Neuronal stem cell (in vitro differentiated cells): Measurements from ENCODE around the gene NLGN1.

ENCODE experiments used
- DNase-seq: peaks from one replicate; pipeline ENCODE4 v3.0.0-alpha.2; 2013; ENCODE audit warnings: low spot score
- H2AFZ ChIP-seq: one replicate; pipeline ENCODE4 v1.6.1; 2013; ENCODE audit warnings: mild to moderate bottlenecking, low read length, inconsistent platforms
- H2AK5ac ChIP-seq: 2 replicates; pipeline ENCODE4 v1.6.1; 2013; ENCODE audit warnings: low read depth, mild to moderate bottlenecking, inconsistent platforms, low read length, moderate library complexity, mixed read lengths
- H2BK120ac ChIP-seq: 2 replicates; pipeline ENCODE4 v1.6.1; 2013; ENCODE audit warnings: low read depth, mild to moderate bottlenecking, inconsistent platforms, low read length, moderate library complexity, mixed read lengths
- H2BK12ac ChIP-seq: one replicate; pipeline ENCODE4 v1.6.1; 2013; ENCODE audit warnings: low read length, inconsistent platforms
- H2BK15ac ChIP-seq: 2 replicates; pipeline ENCODE4 v1.6.1; 2013; ENCODE audit warnings: mild to moderate bottlenecking, low read length, inconsistent platforms, mixed read lengths
- H2BK5ac ChIP-seq: one replicate; pipeline ENCODE4 v1.6.1; 2013; ENCODE audit warnings: inconsistent platforms, mild to moderate bottlenecking, low read length, moderate library complexity
- H3K14ac ChIP-seq: one replicate; pipeline ENCODE4 v1.6.1; 2013; ENCODE audit warnings: low read length, inconsistent platforms
- H3K18ac ChIP-seq: 2 replicates; pipeline ENCODE4 v1.6.1; 2013; ENCODE audit warnings: low read length, inconsistent platforms
- H3K23ac ChIP-seq: 2 replicates; pipeline ENCODE4 v1.6.1; 2013; ENCODE audit warnings: low read depth, mild to moderate bottlenecking, mixed read lengths, low read length, inconsistent platforms; ENCODE audit not compliant: poor library complexity
- H3K27ac ChIP-seq: replicated peaks from 3 replicates; pipeline ENCODE4 v1.5.1; 2013; ENCODE audit warnings: low read length, inconsistent platforms
- H3K27me3 ChIP-seq, 3 experiments: 2 replicates each; pipeline ENCODE4 v1.6.1; 2013; ENCODE audit warnings: low read length in 3 of 3, mild to moderate bottlenecking in 2 of 3, inconsistent platforms in 1 of 3, low read depth in 1 of 3, mixed read lengths in 1 of 3, moderate library complexity in 1 of 3; ENCODE audit not compliant: control insufficient read depth in 3 of 3, insufficient read depth in 3 of 3
- H3K36me3 ChIP-seq, 2 donors: replicated peaks in 1 of 2; 2 replicates each; pipeline ENCODE4 v1.6.1; 2013; ENCODE audit warnings: low read length in 2 of 2; ENCODE audit not compliant: control insufficient read depth in 2 of 2, insufficient read depth in 2 of 2
- H3K4ac ChIP-seq: 2 replicates; pipeline ENCODE4 v1.6.1; 2013; ENCODE audit warnings: inconsistent platforms, mild to moderate bottlenecking, low read length, moderate library complexity
- H3K4me1 ChIP-seq, 2 donors: 1 replicate in 1 of 2; 2 replicates in 1 of 2; pipeline ENCODE4 v1.6.1; 2013; ENCODE audit warnings: low read length in 2 of 2, low read depth in 1 of 2; ENCODE audit not compliant: control insufficient read depth in 2 of 2, insufficient read depth in 1 of 2
- H3K4me2 ChIP-seq: one replicate; pipeline ENCODE4 v1.6.1; 2013; ENCODE audit warnings: mild to moderate bottlenecking, low read length, inconsistent platforms; ENCODE audit not compliant: insufficient read depth, poor library complexity, severe bottlenecking
- H3K4me3 ChIP-seq, 2 donors: 2 replicates each; pipeline ENCODE4 v1.5.1; 2013; ENCODE audit warnings: low read length in 2 of 2, mild to moderate bottlenecking in 2 of 2, inconsistent platforms in 1 of 2, moderate library complexity in 1 of 2
- H3K79me1 ChIP-seq: one replicate; pipeline ENCODE4 v1.6.1; 2013; ENCODE audit warnings: low read depth, mild to moderate bottlenecking, inconsistent platforms, low read length, moderate library complexity
- H3K9ac ChIP-seq: one replicate; pipeline ENCODE4 v1.6.1; 2013; ENCODE audit warnings: mild to moderate bottlenecking, low read depth, low read length, inconsistent platforms; ENCODE audit not compliant: poor library complexity
- H3K9me3 ChIP-seq, 2 donors: replicated peaks in 1 of 2; 2 replicates each; pipeline versions ENCODE3 to v1.6.1; 2013; ENCODE audit warnings: low read length in 2 of 2, mild to moderate bottlenecking in 2 of 2, inconsistent platforms in 1 of 2, low read depth in 1 of 2, mixed read lengths in 1 of 2, moderate library complexity in 1 of 2; ENCODE audit not compliant: control insufficient read depth in 2 of 2, insufficient read depth in 1 of 2
- H4K8ac ChIP-seq: one replicate; pipeline ENCODE4 v1.6.1; 2013; ENCODE audit warnings: low read depth, mild to moderate bottlenecking, inconsistent platforms, low read length, moderate library complexity
- H4K91ac ChIP-seq: one replicate; pipeline ENCODE4 v1.6.1; 2013; ENCODE audit warnings: low read length, low read depth, mild to moderate bottlenecking, inconsistent platforms; ENCODE audit not compliant: poor library complexity
- WGBS, 2 donors: extraction: QIAGEN DNeasy Blood & Tissue Kit; methylation state at CpG; one replicate each; pipeline ENCODE4 v1.1.7; 2013; ENCODE audit warnings: missing lambda C conversion rate in 2 of 2, mixed read lengths in 1 of 2; ENCODE audit not compliant: insufficient read length in 2 of 2, insufficient replicate concordance in 1 of 2; ENCODE audit errors: extremely low coverage in 2 of 2; 5-methylcytosine and 5-hydroxymethylcytosine counted together

The NLGN1 gene

DNA sequence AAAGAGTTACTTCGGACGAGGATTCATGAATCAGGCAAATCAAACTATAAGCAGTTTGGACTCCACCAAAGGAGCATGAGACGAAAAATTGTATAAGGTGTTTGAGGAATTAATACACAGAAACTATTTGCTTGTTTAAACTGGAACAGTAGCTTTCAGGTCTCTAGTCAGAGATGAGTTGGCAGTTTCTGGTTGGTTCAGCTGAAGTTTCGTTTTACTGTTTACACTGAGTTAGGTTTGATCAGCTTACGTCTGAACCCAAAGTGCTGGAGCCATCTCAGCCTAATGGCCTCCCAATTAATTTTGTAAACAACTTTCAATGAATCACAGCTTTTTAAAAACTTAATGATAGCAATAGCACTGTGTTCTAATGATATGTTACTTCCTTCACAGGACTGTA, 703.7 kb downstream of the NLGN1 start:
- Histone ChIP-seq H3K4me1 (no peaks in the 10 kb centered on the region), H3K23ac (no peak overlapping the region), H3K18ac (no peak overlapping the region), H2AK5ac (no peak overlapping the region), H3K9ac (no peak overlapping the region), H2BK15ac (no peak overlapping the region), H3K9me3 (no peaks in the 10 kb centered on the region), H3K4ac (no peak overlapping the region), H3K79me1 (no peaks in the 10 kb centered on the region), H3K36me3 (peaks cover 0 to 2% of the 10 kb centered on the region in 2 donors), H3K14ac (no peak overlapping the region), H4K8ac (no peak overlapping the region), H3K4me2 (no peak overlapping the region), H2BK120ac (no peak overlapping the region), H4K91ac (no peak overlapping the region), H3K27ac (no peak overlapping the region), H3K4me3 (no peak overlapping the region), H3K27me3 (no peaks in the 10 kb centered on the region), H2AFZ (no peak overlapping the region), H2BK5ac (no peak overlapping the region), H2BK12ac (no peak overlapping the region)
- DNase-seq = no peak
- no CpG with 5 or more reads among the region's 5 CpGs for WGBS, 2 donors

DNA sequence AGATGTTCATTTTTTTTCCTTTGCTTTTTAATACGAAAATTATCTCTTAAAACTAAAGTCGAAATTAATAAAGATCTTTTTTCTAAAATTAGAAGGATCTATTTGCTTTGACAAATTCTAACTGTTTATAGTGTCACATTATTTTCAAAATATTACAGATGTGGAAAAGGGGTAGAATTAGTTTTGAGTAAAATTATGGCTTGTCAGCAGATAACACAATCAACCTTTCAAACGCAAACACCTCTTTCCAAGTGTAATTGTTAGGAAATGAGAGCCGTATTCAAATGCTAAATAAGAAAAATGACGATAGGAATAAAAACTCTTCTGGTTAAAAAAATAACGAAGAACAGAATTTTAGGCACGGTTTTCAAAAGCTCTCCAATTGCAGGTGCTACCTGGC, 704.7 kb downstream of the NLGN1 start:
- no peak for DNase-seq
- Histone ChIP-seq H3K27ac (no peak overlapping the region), H3K36me3 (peaks cover 0 to 2% of the 10 kb centered on the region in 2 donors), H2BK5ac (no peak overlapping the region), H2AFZ (no peak overlapping the region), H3K14ac (no peak overlapping the region), H3K79me1 (no peaks in the 10 kb centered on the region), H2BK120ac (no peak overlapping the region), H3K9ac (no peak overlapping the region), H3K23ac (no peak overlapping the region), H4K8ac (no peak overlapping the region), H3K4me2 (no peak overlapping the region), H3K4ac (no peak overlapping the region), H2BK12ac (no peak overlapping the region), H3K9me3 (no peaks in the 10 kb centered on the region), H3K4me3 (no peak overlapping the region), H3K4me1 (no peaks in the 10 kb centered on the region), H2BK15ac (no peak overlapping the region), H2AK5ac (no peak overlapping the region), H3K18ac (no peak overlapping the region), H4K91ac (no peak overlapping the region), H3K27me3 (no peaks in the 10 kb centered on the region)
- WGBS, 2 donors = no CpG with 5 or more reads among the region's 7 CpGs

DNA sequence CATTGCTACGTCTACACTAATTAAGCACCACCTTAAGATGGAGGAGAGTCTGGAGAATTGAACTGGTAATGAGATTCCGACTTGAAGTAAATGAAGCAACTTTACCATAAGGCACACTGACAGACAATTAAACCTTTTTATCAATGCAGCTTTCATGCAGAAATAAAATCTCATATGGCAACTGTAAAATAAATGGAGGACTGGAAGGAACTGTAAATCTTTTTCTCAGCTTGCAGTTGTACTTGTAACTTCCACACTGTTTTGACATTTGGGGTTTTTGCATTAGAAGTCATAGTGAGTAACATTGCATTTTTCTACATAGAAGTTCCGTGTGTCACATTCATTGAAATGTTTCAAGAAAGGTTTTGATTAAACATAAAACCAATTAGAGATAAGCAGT, 705.3 kb downstream of the NLGN1 start:
- WGBS, 2 donors = no CpG with 5 or more reads among the region's 3 CpGs

DNA sequence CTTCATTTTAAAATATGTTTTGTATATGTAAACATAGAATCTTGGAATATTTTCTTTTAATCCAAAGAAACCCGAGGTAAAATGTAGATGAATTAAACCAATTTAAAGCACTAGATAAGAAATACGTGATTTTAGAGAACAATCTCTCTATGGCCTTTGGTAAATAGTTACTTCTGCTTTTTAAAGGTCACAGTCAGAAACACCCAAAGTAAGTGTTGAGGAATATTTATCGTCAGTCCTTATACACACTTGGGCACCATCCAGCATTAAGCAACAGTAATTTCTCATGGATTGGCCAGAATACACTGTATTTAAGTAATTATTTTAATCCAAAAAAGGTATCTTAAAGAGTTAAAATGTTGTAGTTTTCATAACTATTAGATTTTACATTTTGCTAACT, 713.2 kb downstream of the NLGN1 start:
- H3K14ac ChIP-seq = no peak overlapping the region
- no peak overlapping the region for H3K4me3 ChIP-seq
- H2AFZ ChIP-seq = no peak overlapping the region
- H2BK15ac ChIP-seq = no peak overlapping the region
- no peak overlapping the region for H2BK12ac ChIP-seq
- H2BK120ac ChIP-seq = no peak overlapping the region
- H4K91ac ChIP-seq = no peak overlapping the region
- no peaks in the 10 kb centered on the region for H3K9me3 ChIP-seq
- H3K23ac ChIP-seq = no peak overlapping the region
- no CpG with 5 or more reads among the region's 3 CpGs for WGBS, 2 donors
- no peak overlapping the region for H2BK5ac ChIP-seq
- no peak overlapping the region for H3K4ac ChIP-seq
- no peak overlapping the region for H3K4me2 ChIP-seq
- H3K79me1 ChIP-seq = no peaks in the 10 kb centered on the region
- no peak overlapping the region for H4K8ac ChIP-seq
- no peak overlapping the region for H3K27ac ChIP-seq
- no peak overlapping the region for H2AK5ac ChIP-seq
- H3K27me3 ChIP-seq = no peaks in the 10 kb centered on the region
- H3K4me1 ChIP-seq = no peaks in the 10 kb centered on the region
- no peak for DNase-seq
- no peaks in the 10 kb centered on the region for H3K36me3 ChIP-seq
- no peak overlapping the region for H3K9ac ChIP-seq
- H3K18ac ChIP-seq = no peak overlapping the region

More for the DNA sequence above, 705.3 kb downstream of the NLGN1 start:
- Histone ChIP-seq H3K18ac (no peak overlapping the region), H2BK120ac (no peak overlapping the region), H3K9me3 (no peaks in the 10 kb centered on the region), H3K4me2 (no peak overlapping the region), H3K36me3 (peaks cover 0 to 2% of the 10 kb centered on the region in 2 donors), H3K4me3 (no peak overlapping the region), H4K91ac (no peak overlapping the region), H2AK5ac (no peak overlapping the region), H3K27me3 (no peaks in the 10 kb centered on the region), H3K27ac (no peak overlapping the region), H3K4ac (no peak overlapping the region), H2BK15ac (no peak overlapping the region), H2BK5ac (no peak overlapping the region), H4K8ac (no peak overlapping the region), H3K79me1 (no peaks in the 10 kb centered on the region), H2AFZ (no peak overlapping the region), H3K9ac (no peak overlapping the region), H3K23ac (no peak overlapping the region), H3K4me1 (no peaks in the 10 kb centered on the region), H2BK12ac (no peak overlapping the region), H3K14ac (no peak overlapping the region)
- DNase-seq = no peak
